Panc1 (cell line): ENCODE data around the gene SPEM1. TPM values are rescaled to one million over a fixed set of nuclear protein-coding genes. Genes with fewer than 3 reads are reported as not detected.

ENCODE experiments used
- ATAC-seq: fragments of 200-7000 bp; cut with Tn5 transposase; 2 replicates; pipeline ENCODE4 v1.9.1; 2020; ENCODE audit warnings: mild to moderate bottlenecking, moderate library complexity
- BruUV-seq: library from RNA; stranded (reverse); fragments of 400-500 nt; replicated peaks from 2 replicates; lab custom pipeline; 2021; lab: Mats Ljungman, UMichigan
- CTCF ChIA-PET: fragments of 300-600 bp; sonication (Branson Sonifier 250); formaldehyde crosslinking; loops from one replicate; lab custom pipeline; 2022; ENCODE audit warnings: antibody characterized with exemption; lab: Charles Lee
- POLR2A ChIA-PET: fragments of 300-600 bp; sonication (Branson Sonifier 250); formaldehyde crosslinking; loops from one replicate; lab custom pipeline; 2022; ENCODE audit warnings: antibody characterized with exemption; lab: Charles Lee
- DNase-seq: peaks from one replicate; pipeline ENCODE4 v3.0.0-alpha.2; 2010; ENCODE audit warnings: low read depth, low spot score
- H3K27ac ChIP-seq: 2 replicates; pipeline ENCODE4 v1.5.1; 2011; ENCODE audit warnings: mild to moderate bottlenecking, low read length, inconsistent platforms
- H3K27me3 ChIP-seq: fragments of 200-500 bp; sonication (Bioruptor generic); 2 replicates; pipeline ENCODE4 v1.6.0; 2014; ENCODE audit warnings: low read length, inconsistent platforms; ENCODE audit not compliant: control insufficient read depth, insufficient read depth
- H3K36me3 ChIP-seq: fragments of 200-500 bp; sonication (Bioruptor generic); 2 replicates; pipeline ENCODE4 v1.5.1; 2014; ENCODE audit warnings: inconsistent platforms, mild to moderate bottlenecking, low read length, moderate library complexity; ENCODE audit not compliant: control insufficient read depth, insufficient read depth
- H3K4me1 ChIP-seq: 2 replicates; pipeline ENCODE4 v1.5.1; 2011; ENCODE audit warnings: inconsistent platforms, mild to moderate bottlenecking, low read length, moderate library complexity; ENCODE audit not compliant: control insufficient read depth, insufficient read depth
- H3K4me3 ChIP-seq, 2 experiments: 2 replicates each; pipeline ENCODE4 v1.5.1; 2011 to 2012; ENCODE audit warnings: low read depth in 2 of 2, low read length in 2 of 2, mild to moderate bottlenecking in 2 of 2, inconsistent platforms in 1 of 2, moderate library complexity in 1 of 2
- H3K9me3 ChIP-seq: fragments of 200-500 bp; sonication (Bioruptor generic); 2 replicates; pipeline ENCODE4 v1.5.1; 2014; ENCODE audit warnings: low read depth, mild to moderate bottlenecking, inconsistent platforms, low read length, moderate library complexity; ENCODE audit not compliant: control insufficient read depth, insufficient read depth
- POLR2AphosphoS5 ChIP-seq: IDR thresholded peaks from 2 replicates; pipeline ENCODE4 v1.6.1; 2012; ENCODE audit warnings: mild to moderate bottlenecking, low read depth, low read length, moderate library complexity
- SIN3A ChIP-seq: IDR thresholded peaks from 2 replicates; pipeline ENCODE4 v1.6.1; 2012; ENCODE audit warnings: low read depth, mild to moderate bottlenecking, low read length, moderate library complexity, borderline replicate concordance; ENCODE audit not compliant: insufficient read depth
- TCF7L2 ChIP-seq: IDR thresholded peaks from 2 replicates; pipeline ENCODE4 v1.6.1; 2011; ENCODE audit warnings: mild to moderate bottlenecking, low read depth, low read length, inconsistent platforms
- in situ Hi-C: cut with HindIII; loops from 2 replicates; pipeline ENCODE4 v1.10.0; 2016; ENCODE audit warnings: low sequenced_read_pairs, low pct_unique_long_range_greater_than_20kb
- intact Hi-C: fragments of 100-400 bp; cut with micrococcal nuclease; formaldehyde crosslinking; loops from one replicate; pipeline ENCODE4 v1.10.0; 2022; ENCODE audit not compliant: unreplicated experiment
- total RNA-seq: library from RNA; stranded (reverse); gene quantifications from one replicate; pipeline ENCODE4 v1.2.1, GENCODE V29; 2021; ENCODE audit not compliant: unreplicated experiment
- TF ChIP-seq, protein P1 (sequence below), 2 experiments: IDR thresholded peaks; 2 replicates each; pipeline ENCODE4 v1.6.1; 2011 to 2012; ENCODE audit warnings: low read depth in 2 of 2, control low read depth in 1 of 2, low read length in 1 of 2, mild to moderate bottlenecking in 1 of 2, moderate library complexity in 1 of 2; ENCODE audit not compliant: insufficient read depth in 1 of 2
- TF ChIP-seq, protein P2 (sequence below): fragments of 450-650 bp; IDR thresholded peaks from 2 replicates; pipeline ENCODE4 v1.5.1; 2017; ENCODE audit warnings: mild to moderate bottlenecking

Gene SPEM1
- total RNA-seq, 1 experiment from 2014 or later: not detected

DNA sequence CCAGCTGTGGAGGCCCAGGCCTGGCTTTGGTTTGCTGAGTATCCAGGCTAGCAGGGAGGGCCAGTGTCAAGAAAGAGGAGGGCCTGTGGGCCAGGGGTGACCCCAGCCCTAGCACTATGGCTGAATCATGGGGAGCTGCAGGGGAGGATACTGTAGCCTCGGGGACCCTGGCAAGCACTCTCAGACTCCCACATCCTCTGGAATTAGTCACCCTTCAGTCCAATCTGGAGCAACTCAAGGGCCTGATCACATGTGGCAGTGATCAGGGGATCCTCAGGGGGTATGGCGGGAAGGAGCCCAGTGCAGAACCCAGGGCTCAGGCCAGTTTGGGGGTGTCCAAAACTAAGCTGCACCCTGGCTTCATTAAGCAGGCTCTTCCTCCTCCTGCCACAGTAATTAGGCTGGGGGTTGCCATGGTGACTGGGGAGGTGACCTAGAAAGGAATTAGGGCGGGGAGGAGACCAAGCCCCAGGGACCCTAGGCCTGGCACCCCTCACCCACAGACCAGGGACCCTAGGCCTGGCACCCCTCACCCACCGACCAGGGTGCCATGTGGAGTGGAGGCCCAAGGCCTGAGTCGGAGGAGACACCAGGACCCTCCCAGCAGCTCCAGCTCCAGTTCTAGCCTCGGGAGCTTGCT is 6.7 kb upstream of the SPEM1 start:
- in situ Hi-C loops (no loop called here), intact Hi-C loops (no loop called here)
- no peak for TF ChIP-seq SIN3A
- TF ChIP-seq, protein P1, sequence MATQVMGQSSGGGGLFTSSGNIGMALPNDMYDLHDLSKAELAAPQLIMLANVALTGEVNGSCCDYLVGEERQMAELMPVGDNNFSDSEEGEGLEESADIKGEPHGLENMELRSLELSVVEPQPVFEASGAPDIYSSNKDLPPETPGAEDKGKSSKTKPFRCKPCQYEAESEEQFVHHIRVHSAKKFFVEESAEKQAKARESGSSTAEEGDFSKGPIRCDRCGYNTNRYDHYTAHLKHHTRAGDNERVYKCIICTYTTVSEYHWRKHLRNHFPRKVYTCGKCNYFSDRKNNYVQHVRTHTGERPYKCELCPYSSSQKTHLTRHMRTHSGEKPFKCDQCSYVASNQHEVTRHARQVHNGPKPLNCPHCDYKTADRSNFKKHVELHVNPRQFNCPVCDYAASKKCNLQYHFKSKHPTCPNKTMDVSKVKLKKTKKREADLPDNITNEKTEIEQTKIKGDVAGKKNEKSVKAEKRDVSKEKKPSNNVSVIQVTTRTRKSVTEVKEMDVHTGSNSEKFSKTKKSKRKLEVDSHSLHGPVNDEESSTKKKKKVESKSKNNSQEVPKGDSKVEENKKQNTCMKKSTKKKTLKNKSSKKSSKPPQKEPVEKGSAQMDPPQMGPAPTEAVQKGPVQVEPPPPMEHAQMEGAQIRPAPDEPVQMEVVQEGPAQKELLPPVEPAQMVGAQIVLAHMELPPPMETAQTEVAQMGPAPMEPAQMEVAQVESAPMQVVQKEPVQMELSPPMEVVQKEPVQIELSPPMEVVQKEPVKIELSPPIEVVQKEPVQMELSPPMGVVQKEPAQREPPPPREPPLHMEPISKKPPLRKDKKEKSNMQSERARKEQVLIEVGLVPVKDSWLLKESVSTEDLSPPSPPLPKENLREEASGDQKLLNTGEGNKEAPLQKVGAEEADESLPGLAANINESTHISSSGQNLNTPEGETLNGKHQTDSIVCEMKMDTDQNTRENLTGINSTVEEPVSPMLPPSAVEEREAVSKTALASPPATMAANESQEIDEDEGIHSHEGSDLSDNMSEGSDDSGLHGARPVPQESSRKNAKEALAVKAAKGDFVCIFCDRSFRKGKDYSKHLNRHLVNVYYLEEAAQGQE (IDR thresholded peaks at IDR 0.05; ENCODE audit: insufficient read depth in 1 of 2, low read depth in 2 of 2, low read length in 1 of 2): no peak
- no peak for TF ChIP-seq TCF7L2
- TF ChIP-seq, protein P2, sequence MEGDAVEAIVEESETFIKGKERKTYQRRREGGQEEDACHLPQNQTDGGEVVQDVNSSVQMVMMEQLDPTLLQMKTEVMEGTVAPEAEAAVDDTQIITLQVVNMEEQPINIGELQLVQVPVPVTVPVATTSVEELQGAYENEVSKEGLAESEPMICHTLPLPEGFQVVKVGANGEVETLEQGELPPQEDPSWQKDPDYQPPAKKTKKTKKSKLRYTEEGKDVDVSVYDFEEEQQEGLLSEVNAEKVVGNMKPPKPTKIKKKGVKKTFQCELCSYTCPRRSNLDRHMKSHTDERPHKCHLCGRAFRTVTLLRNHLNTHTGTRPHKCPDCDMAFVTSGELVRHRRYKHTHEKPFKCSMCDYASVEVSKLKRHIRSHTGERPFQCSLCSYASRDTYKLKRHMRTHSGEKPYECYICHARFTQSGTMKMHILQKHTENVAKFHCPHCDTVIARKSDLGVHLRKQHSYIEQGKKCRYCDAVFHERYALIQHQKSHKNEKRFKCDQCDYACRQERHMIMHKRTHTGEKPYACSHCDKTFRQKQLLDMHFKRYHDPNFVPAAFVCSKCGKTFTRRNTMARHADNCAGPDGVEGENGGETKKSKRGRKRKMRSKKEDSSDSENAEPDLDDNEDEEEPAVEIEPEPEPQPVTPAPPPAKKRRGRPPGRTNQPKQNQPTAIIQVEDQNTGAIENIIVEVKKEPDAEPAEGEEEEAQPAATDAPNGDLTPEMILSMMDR: no peak
- TF ChIP-seq POLR2AphosphoS5: no peak
- no TSS peak for BruUV-seq
- H3K36me3 ChIP-seq: no peaks in the 10 kb centered on the region
- ChIA-PET POLR2A (interaction anchor here (0.6 kb wide), 1 partner anchor 23 kb away, joined by 4 read pairs; no protein-coding TSS in a partner anchor), CTCF (no interaction called here)
- H3K9me3 ChIP-seq: no peaks in the 10 kb centered on the region
- no peaks in the 10 kb centered on the region for H3K27me3 ChIP-seq
- H3K27ac ChIP-seq: no peak overlapping the region
- no peak overlapping the region for H3K4me3 ChIP-seq
- ATAC-seq (0 out of 2 replicates have a peak, but pooled peaks have one; percentile 11), DNase-seq (no peak)
- H3K4me1 ChIP-seq: no peaks in the 10 kb centered on the region

DNA sequence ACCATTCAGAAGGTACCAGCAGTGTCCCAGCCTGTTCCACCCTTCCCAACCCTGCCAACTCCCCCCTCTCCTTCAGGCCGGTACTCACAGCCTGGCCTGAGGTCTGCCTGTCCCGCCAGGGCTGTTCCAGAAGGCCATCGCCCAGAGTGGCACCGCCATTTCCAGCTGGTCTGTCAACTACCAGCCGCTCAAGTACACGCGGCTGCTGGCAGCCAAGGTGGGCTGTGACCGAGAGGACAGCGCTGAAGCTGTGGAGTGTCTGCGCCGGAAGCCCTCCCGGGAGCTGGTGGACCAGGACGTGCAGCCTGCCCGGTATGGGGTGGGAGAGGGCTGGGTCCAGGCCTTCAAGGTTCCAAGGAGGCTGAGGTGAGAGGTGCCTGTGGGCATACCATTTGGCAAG is 5.3 kb upstream of the SPEM1 start:
- Histone ChIP-seq H3K4me3 (no peak overlapping the region), H3K27ac (no peak overlapping the region), H3K36me3 (no peaks in the 10 kb centered on the region), H3K27me3 (no peaks in the 10 kb centered on the region), H3K4me1 (no peaks in the 10 kb centered on the region), H3K9me3 (no peaks in the 10 kb centered on the region)
- ChIA-PET POLR2A (no interaction called here), CTCF (no interaction called here)
- TF ChIP-seq TCF7L2: no peak
- TF ChIP-seq, protein P2: no peak
- no peak for TF ChIP-seq SIN3A
- no peak for TF ChIP-seq POLR2AphosphoS5
- TF ChIP-seq, protein P1 (IDR thresholded peaks at IDR 0.05; ENCODE audit: insufficient read depth in 1 of 2, low read depth in 2 of 2, low read length in 1 of 2): no peak
- DNase-seq (no peak), ATAC-seq (no peak)
- in situ Hi-C loops: no loop called here
- no TSS peak for BruUV-seq
- intact Hi-C loops: no loop called here
